WTC11 (cell line): Measurements from ENCODE around the gene KLK11. TPM values are rescaled to one million over a fixed set of nuclear protein-coding genes. Genes with fewer than 3 reads are reported as not detected.
"Not testable (repeated sequence)": the region's sequence is repeated elsewhere in the genome, so short reads cannot be mapped to it uniquely, and the experiment has no call there.

Source experiments
- ATAC-seq: fragments of 200-7000 bp; cut with Tn5 transposase; 2 replicates; pipeline ENCODE4 v1.10.0; 2021; ENCODE audit warnings: mild to moderate bottlenecking, moderate library complexity
- CTCF ChIA-PET: fragments of 300-600 bp; sonication (Branson Sonifier 250); formaldehyde crosslinking; loops from one replicate; lab custom pipeline; 2021; ENCODE audit warnings: antibody characterized with exemption; lab: Charles Lee
- POLR2A ChIA-PET: fragments of 350-600 bp; sonication (Branson Sonifier 250); formaldehyde crosslinking; loops from one replicate; lab custom pipeline; 2021; ENCODE audit warnings: antibody characterized with exemption; lab: Charles Lee
- DNase-seq: peaks from one replicate; pipeline ENCODE4 v3.0.0; 2021; ENCODE audit warnings: low spot score
- H3K27ac Mint-ChIP-seq: 2 replicates; pipeline ENCODE4 v1.8.0; 2021; ENCODE audit warnings: mixed read lengths
- H3K27me3 Mint-ChIP-seq: 2 replicates; pipeline ENCODE4 v1.8.0; 2021; ENCODE audit warnings: low read depth, mild to moderate bottlenecking, moderate library complexity, mixed read lengths
- H3K36me3 Mint-ChIP-seq: 2 replicates; pipeline ENCODE4 v1.8.0; 2021; ENCODE audit warnings: mixed read lengths
- H3K4me1 Mint-ChIP-seq: 2 replicates; pipeline ENCODE4 v1.8.0; 2022; ENCODE audit warnings: mixed read lengths
- H3K4me3 Mint-ChIP-seq: 2 replicates; pipeline ENCODE4 v1.8.0; 2021; ENCODE audit warnings: mild to moderate bottlenecking, moderate library complexity, mixed read lengths
- H3K9me3 Mint-ChIP-seq: 2 replicates; pipeline ENCODE4 v1.8.0; 2021; ENCODE audit warnings: mixed read lengths
- ATF1 ChIP-seq: sonication (generic); formaldehyde crosslinking; IDR thresholded peaks from 2 replicates; pipeline ENCODE4 v1.8.1; 2023; ENCODE audit warnings: mild to moderate bottlenecking, moderate library complexity, missing genetic modification reagents
- IRF1 ChIP-seq: sonication (generic); formaldehyde crosslinking; IDR thresholded peaks from 2 replicates; pipeline ENCODE4 v1.8.0; 2023; ENCODE audit warnings: missing genetic modification reagents
- NR1H2 ChIP-seq: sonication (generic); formaldehyde crosslinking; IDR thresholded peaks from 2 replicates; pipeline ENCODE4 v1.9.0; 2021; ENCODE audit warnings: mild to moderate bottlenecking, moderate library complexity, missing genetic modification reagents
- STAT6 ChIP-seq: sonication (generic); formaldehyde crosslinking; conservative IDR thresholded peaks from 2 replicates; pipeline ENCODE4 v1.8.1; 2023; ENCODE audit warnings: mild to moderate bottlenecking, low read depth, missing genetic modification reagents, moderate library complexity
- ZNF219 ChIP-seq: sonication (generic); formaldehyde crosslinking; IDR thresholded peaks from 2 replicates; pipeline ENCODE4 v1.8.0; 2023; ENCODE audit warnings: missing genetic modification reagents, mild to moderate bottlenecking, borderline replicate concordance
- ZNF416 ChIP-seq: fragments of 250-450 bp; sonication (Bioruptor Pico); IDR thresholded peaks from 2 replicates; pipeline ENCODE4 v1.9.0; 2021; ENCODE audit warnings: mild to moderate bottlenecking, inconsistent platforms
- ZSCAN18 ChIP-seq: fragments of 250-450 bp; sonication (Bioruptor Pico); IDR thresholded peaks from 2 replicates; pipeline ENCODE4 v2.1.2; 2022; ENCODE audit warnings: mild to moderate bottlenecking, moderate library complexity
- total RNA-seq: library from RNA; stranded (reverse); gene quantifications from 3 replicates; pipeline ENCODE4 v1.2.3, GENCODE V29; 2021
- TF ChIP-seq, protein P1 (sequence below): fragments of 250-450 bp; sonication (Bioruptor Pico); IDR thresholded peaks from 2 replicates; pipeline ENCODE4 v1.9.0; 2021; ENCODE audit warnings: mild to moderate bottlenecking, borderline replicate concordance
- TF ChIP-seq, protein P2 (sequence below): sonication (generic); formaldehyde crosslinking; IDR thresholded peaks from 2 replicates; pipeline ENCODE4 v1.8.0; 2023; ENCODE audit warnings: mild to moderate bottlenecking, missing genetic modification reagents

Gene KLK11
- total RNA-seq, 1 experiment from 2014 or later = 0.55 TPM

DNA sequence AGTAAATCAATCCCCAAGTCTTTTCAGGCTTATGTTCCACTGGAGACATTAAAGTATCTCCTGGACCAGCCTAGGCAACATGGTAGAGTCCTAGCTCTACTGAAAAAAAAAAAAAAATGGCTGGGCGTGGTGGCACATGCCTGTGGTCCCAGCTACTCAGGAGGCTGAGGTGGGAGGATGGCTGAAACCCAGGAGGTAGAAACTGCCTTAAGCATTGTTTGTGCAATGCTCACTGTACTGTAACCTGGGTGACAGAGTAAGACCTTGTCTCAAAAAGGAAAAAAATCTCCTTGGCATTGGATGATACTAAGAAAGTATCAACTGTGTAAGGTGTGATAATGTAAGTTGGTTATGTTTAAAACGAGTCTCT is 33.8 kb downstream of the KLK11 start:
- Mint-ChIP-seq H3K4me1 (no peaks in the 10 kb centered on the region), H3K36me3 (0 out of 2 replicates have a peak, but pooled peaks cover 3% of the 10 kb centered on the region), H3K9me3 (peaks cover 10% of the 10 kb centered on the region), H3K27ac (no peak overlapping the region), H3K4me3 (no peak overlapping the region), H3K27me3 (peaks cover 50% of the 10 kb centered on the region)
- ATAC-seq (no peak), DNase-seq (no peak)
- ChIA-PET POLR2A (no interaction called here), CTCF (interaction anchor here (0.6 to 2.2 kb wide), 4 partner anchors 24 to 268 kb away, joined by 3 to 8 read pairs (median 4); no protein-coding TSS in a partner anchor)
- TF ChIP-seq NR1H2 = no peak
- TF ChIP-seq, protein P1, sequence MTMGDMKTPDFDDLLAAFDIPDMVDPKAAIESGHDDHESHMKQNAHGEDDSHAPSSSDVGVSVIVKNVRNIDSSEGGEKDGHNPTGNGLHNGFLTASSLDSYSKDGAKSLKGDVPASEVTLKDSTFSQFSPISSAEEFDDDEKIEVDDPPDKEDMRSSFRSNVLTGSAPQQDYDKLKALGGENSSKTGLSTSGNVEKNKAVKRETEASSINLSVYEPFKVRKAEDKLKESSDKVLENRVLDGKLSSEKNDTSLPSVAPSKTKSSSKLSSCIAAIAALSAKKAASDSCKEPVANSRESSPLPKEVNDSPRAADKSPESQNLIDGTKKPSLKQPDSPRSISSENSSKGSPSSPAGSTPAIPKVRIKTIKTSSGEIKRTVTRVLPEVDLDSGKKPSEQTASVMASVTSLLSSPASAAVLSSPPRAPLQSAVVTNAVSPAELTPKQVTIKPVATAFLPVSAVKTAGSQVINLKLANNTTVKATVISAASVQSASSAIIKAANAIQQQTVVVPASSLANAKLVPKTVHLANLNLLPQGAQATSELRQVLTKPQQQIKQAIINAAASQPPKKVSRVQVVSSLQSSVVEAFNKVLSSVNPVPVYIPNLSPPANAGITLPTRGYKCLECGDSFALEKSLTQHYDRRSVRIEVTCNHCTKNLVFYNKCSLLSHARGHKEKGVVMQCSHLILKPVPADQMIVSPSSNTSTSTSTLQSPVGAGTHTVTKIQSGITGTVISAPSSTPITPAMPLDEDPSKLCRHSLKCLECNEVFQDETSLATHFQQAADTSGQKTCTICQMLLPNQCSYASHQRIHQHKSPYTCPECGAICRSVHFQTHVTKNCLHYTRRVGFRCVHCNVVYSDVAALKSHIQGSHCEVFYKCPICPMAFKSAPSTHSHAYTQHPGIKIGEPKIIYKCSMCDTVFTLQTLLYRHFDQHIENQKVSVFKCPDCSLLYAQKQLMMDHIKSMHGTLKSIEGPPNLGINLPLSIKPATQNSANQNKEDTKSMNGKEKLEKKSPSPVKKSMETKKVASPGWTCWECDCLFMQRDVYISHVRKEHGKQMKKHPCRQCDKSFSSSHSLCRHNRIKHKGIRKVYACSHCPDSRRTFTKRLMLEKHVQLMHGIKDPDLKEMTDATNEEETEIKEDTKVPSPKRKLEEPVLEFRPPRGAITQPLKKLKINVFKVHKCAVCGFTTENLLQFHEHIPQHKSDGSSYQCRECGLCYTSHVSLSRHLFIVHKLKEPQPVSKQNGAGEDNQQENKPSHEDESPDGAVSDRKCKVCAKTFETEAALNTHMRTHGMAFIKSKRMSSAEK (CRISPR knock-in tag) = no peak
- TF ChIP-seq ATF1 (CRISPR knock-in tag) = no peak
- no peak for TF ChIP-seq IRF1 (CRISPR knock-in tag)
- no peak for TF ChIP-seq ZSCAN18 (CRISPR knock-in tag)
- no peak for TF ChIP-seq STAT6 (CRISPR knock-in tag)
- TF ChIP-seq, protein P2, sequence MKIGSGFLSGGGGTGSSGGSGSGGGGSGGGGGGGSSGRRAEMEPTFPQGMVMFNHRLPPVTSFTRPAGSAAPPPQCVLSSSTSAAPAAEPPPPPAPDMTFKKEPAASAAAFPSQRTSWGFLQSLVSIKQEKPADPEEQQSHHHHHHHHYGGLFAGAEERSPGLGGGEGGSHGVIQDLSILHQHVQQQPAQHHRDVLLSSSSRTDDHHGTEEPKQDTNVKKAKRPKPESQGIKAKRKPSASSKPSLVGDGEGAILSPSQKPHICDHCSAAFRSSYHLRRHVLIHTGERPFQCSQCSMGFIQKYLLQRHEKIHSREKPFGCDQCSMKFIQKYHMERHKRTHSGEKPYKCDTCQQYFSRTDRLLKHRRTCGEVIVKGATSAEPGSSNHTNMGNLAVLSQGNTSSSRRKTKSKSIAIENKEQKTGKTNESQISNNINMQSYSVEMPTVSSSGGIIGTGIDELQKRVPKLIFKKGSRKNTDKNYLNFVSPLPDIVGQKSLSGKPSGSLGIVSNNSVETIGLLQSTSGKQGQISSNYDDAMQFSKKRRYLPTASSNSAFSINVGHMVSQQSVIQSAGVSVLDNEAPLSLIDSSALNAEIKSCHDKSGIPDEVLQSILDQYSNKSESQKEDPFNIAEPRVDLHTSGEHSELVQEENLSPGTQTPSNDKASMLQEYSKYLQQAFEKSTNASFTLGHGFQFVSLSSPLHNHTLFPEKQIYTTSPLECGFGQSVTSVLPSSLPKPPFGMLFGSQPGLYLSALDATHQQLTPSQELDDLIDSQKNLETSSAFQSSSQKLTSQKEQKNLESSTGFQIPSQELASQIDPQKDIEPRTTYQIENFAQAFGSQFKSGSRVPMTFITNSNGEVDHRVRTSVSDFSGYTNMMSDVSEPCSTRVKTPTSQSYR (CRISPR knock-in tag) = no peak
- no peak for TF ChIP-seq ZNF219 (CRISPR knock-in tag)
- TF ChIP-seq ZNF416 (CRISPR knock-in tag) = no peak

DNA sequence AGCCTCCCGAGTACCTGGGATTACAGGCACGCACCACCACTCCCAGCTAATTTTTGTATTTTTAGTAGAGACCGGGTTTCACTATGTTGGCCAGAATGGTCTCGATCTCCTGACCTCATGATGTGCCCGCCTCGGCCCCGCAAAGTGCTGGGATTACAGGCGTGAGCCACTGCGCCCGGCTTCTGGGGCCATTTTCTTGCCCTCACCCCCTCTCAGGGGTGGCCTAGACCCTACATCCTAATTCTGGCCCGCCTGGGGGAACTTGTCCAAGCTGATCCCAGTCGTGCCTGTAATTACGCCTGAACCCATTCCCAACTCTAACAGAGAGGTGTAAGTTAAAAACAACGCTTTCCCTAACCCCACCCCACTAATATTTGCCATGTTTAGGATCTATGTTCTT is 42.0 kb downstream of the KLK11 start:
- H3K36me3 Mint-ChIP-seq, H3K4me1 Mint-ChIP-seq, H3K9me3 Mint-ChIP-seq, POLR2A ChIA-PET, H3K27ac Mint-ChIP-seq, ATAC-seq, DNase-seq: not testable (repeated sequence)
- H3K4me3 Mint-ChIP-seq = peak overlapping the region; percentile 65
- CTCF ChIA-PET = interaction anchor here (0.6 to 1.2 kb wide), 6 partner anchors 18 to 110 kb away, joined by 3 to 10 read pairs (median 4); no protein-coding TSS in a partner anchor
- peaks cover 76% of the 10 kb centered on the region for H3K27me3 Mint-ChIP-seq
